ENCODE results near the gene DNAH14.
A peak's percentile ranks its signal among the peaks of the same experiment; 100 is the strongest.

The DNAH14 gene

DNA sequence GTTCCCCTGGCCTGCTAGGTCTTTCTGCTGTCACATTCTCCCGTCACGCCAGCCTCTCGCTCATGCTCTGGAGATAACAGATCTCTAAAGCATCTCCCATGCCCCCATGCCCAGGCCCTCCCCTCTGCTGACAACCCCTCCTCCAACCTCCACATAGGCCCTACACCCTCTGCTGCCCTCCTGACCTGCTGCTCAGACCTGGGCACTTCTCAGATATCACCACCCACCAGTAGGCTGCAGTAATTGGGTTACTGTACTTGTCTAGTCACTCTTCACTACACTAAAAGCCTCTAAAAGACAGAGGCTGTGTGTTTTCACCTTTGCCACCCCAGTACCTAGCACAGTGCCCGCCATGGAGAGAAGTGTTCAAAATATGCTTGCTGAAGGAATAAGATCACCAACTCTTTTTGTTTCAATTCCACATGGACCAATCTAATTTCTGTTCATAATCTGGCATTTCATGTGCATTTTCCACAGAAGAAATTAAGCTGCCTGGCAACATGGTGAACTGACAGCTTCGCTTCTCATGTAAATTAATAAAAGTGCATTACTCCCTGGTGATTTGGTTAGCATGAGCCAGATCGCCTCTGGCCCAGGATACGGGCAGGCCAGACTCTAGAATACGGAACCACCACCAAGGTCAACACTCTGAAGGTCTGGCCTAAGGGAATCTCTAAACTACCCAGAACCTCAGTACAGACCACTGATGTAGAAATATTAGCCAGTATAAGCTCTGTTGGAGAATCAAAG, 477.7 kb downstream of the DNAH14 start:
- DNase-seq (ENCODE audit: low read depth), result no peak

DNA sequence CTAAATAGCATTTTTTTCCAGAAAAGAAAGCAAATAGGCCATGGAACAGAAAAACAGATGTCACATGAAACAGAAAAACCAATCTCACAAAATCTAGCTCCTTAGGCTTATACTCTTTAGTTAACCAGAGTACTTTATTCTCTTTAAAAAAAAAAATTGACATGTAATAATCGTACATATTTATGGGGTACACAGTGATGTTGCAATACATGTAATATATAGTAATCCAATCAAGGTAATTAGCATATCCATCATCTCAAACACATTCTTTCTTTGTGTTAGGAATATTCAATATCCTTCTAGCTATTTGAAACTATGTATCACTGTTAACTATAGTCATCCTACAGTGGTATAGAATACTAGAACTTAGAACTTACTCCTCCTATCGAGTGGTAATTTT, 478.3 kb downstream of the DNAH14 start:
- DNase-seq (ENCODE audit: low read depth), result no peak

DNA sequence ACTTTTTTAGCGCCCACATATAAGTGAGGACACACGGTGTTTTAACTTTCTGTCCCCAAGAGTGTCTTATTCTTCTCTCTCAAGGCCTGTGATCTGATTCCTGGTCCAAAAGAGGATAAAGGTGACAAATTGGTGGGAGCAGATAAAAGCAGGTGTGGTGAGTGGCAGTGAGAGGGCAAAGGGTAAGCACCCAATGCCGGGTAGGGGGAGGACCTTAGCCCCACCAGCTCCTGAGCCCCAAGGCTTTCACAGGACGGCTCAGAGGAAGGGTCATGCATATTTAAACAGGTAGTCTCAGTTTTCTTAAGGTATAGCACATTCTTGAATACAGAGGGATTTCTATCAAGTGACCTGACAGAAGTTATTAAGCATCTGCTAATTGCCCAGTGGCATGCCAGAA, 478.8 kb downstream of the DNAH14 start:
- no peak for DNase-seq (ENCODE audit: low read depth)

DNA sequence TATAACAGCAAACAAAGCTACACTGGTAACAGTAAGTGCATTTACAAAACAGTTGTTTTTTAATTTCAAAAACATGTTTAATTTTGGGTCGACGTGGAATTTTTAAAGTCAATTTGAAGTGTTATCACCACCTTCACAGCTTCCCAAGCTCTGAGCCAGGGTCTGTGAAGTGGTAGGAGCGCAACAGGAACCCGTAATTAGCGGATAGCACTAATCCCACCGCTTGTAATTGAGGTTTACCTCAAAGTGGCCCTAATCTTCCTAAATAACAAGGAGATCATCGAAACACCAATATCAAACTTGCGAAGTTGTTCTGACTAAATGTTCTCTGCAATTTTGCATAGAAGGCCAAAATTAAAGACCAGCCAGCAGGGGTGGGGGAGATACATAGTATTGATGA, 479.6 kb downstream of the DNAH14 start:
- no peak for DNase-seq (ENCODE audit: low read depth)

DNA sequence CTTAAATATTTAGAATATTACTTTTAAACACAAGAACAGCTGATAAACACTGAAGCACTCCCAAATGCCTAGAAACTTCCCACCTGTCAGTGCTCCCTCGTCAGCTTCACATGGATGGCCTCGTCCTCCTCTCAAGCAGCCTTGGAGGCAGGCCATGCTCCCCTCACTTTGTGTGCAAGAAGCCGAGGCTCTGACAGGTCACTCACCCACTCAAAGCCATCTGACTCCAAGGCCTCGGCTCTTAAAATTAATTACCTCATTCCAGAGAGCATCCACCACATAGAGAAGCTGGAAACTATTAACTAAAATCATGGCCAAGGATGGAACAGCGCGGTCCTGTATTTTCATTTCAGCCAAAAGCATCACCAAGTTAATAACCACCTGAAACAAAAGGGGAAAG, 480.6 kb downstream of the DNAH14 start:
- no peak for DNase-seq (ENCODE audit: low read depth)

GRCh38 chr1:225412321-225412720, 482.8 kb downstream of the DNAH14 start:
- no peak for DNase-seq (ENCODE audit: low read depth)

DNA sequence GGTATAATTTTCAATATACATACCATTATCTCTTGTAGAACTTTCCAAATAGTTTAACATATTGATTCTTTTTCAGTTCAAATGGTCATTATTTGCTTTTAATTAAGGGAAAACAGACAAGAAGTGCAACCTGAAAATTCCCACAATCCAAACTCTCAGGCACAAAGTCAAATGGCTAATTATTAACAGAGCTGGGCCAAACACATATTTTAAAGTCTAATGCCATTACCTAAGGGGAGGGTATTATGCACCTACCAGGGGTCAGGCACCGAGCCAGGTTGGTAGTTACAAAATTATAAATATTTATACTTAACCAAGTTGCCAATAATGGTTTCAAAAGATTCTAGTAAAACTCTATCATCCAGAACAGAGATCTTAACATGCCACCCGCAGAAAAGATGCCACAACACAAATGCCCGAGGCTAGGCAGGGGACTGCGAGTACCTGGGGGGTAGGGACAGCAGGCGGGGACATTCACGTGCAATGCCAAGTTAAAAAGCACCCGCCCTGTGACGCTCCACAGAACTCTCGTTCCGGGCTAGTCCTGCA, 483.4 kb downstream of the DNAH14 start:
- DNase-seq (ENCODE audit: low read depth), result no peak

- no peak for DNase-seq (ENCODE audit: low read depth)
Observed at GRCh38 chr1:225413708-225414375, 484.4 kb downstream of the DNAH14 start.

- no peak for DNase-seq (ENCODE audit: low read depth)
Observed at GRCh38 chr1:225415307-225415706, 485.8 kb downstream of the DNAH14 start.

- no peak for DNase-seq (ENCODE audit: low read depth)
Observed at GRCh38 chr1:225415967-225416745, 486.7 kb downstream of the DNAH14 start.

DNA sequence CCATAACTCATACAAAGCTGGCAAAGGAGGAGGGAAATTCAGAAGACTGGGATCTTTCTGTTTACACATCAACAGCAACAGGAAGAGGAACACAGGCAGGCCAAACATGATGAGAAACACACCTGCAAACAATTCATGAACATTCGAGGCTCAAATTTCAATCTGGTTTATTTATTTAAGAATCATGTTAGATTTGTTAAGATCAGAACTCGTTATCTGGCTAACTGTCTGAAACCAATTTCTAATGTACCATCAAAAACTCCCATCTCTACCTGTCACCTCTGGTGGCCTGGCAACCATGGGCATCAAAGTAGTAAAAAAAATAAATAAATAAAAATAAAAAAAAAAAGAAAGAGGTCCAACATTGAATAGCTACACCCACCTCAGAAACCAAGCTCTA, 488.6 kb downstream of the DNAH14 start:
- no peak for DNase-seq (ENCODE audit: low read depth)

GRCh38 chr1:225418598-225418997, 489.1 kb downstream of the DNAH14 start:
- DNase-seq (ENCODE audit: low read depth), result no peak

DNA sequence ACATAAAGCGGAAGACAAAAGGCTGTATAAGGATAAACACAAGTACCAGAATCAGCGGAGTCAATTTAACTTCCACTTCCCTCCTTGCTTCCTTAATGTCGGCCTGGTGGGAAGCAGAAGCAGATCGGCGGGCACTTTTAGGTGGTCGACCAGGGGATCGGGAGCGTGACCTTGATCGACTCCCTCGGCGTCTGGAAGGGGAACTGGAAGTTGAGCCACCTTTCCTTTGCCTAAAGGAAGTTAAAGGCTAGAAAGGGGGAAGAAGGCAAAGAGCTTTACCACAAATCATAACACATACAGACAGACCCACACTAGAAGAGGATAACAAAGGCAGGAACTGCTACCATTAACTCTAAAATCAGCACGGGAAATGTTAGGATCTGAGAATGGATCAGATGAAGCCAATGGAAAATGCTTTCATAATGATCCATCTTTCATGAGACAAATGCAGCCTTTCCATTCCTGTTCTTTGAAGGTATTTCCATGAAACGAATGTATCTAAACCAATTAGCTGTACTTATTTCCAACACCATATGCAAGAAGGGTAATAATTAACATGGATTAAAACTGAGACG, 492.6 kb downstream of the DNAH14 start:
- DNase-seq (ENCODE audit: low read depth), result no peak

DNA sequence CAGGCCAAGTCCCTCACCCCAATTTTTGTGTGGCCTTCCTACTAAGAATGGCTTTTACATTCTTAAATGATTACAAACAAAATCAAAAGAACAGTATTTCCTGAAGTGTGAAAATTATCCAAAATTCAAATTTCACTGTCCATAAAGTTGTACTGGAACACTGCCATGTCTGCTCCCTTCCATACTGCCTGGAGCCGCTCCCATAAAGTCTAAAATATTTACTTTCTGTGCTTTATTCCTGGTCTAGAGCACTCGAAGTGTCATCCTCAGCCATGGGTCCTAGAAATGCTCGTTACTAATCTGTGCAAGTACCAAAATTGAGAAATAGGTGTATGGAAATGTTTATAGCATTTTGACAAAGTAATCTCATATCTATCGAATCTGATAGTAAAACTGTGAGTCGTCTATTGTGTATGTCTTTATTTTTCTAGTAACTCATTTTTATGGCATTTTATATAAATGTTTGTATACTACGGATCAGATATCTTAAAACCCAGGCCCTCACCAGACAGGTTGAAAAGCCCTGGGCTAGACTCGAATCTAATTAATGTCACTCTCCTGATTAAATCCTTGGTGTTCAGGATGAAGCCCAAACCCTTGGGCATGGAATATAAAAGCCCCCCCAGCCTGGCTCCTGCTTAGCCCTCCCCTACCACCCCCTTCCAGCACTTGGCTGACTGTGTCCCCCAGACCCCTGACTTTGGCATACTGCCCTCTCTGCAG, 493.5 kb downstream of the DNAH14 start:
- DNase-seq (ENCODE audit: low read depth), result no peak

- DNase-seq (ENCODE audit: low read depth), result no peak
Observed at GRCh38 chr1:225423518-225423855, 494.0 kb downstream of the DNAH14 start.

DNA sequence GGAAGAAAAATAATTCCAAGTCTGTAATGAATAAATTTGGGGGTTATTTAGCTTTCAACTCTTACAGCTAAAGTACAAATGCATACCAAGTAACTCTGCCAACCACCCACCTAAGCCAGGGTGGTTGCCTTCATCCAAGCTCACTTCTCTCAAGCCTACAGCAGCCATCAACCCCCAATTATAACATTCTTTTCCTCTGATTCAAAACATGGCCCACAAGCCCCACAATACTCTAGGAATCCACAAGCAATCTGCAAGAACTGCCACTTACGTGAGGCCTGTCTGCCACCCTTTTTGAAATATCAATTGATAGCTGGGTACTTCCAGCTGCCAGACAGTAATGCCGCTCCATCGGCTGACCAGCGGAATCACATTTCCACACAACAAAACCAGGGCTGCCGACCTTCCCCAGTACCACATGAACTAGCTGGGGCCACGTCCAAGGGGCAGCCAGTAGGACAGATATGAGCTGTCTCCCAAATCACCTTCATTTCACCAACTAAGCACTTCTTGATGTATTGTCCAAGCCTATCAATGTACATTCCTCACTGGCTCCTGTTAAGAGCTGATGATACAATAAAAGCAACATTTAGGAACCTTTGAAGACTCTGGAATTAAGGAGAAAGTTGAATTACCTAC, 495.2 kb downstream of the DNAH14 start:
- DNase-seq (ENCODE audit: low read depth), result peak; percentile 59

- peak; percentile 23 for DNase-seq (ENCODE audit: low read depth)
Observed at GRCh38 chr1:225425201-225425786, 495.8 kb downstream of the DNAH14 start.

- DNase-seq (ENCODE audit: low read depth), result peak; percentile 31
Observed at GRCh38 chr1:225426395-225427234, 497.1 kb downstream of the DNAH14 start.

DNA sequence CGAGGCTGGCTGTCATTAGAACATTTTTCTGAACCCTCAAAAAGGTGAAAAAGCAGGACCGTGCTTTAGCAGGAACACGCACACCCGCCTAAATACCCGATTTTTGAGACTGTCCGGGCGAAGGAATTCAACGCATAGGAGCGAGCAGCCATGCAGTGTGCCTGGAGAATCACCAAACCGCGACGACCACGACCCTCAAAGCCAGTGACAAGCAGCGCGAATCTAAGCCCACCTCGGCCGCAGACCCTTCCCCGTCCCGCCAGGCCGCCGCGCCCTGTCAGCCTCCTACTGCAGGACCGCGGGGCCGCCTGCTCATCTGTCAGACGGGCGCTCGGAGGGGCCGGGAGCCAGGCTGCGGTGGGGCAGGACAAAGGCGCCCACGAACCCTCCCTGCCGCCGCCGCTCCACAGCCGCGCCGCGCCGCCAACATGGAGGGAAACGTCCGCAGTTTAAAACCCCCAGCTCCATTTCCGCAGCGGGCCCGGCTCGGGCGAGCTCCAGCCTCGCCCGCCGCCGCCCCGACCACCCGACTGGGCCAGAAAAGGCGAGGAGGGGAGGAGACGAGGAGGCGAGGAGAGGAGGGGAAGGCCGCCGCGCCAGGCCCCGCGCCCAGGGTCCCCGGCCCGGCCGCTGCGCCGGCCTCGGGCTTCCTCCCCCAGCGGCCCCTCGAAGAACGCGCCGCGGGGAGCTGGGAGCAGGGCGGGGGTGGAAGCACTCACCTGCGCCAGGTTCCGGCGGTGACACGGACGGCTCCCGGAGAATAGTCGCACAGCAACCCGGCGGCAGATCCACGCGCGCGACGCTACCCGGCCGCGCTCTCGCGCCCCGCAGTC, 498.0 kb downstream of the DNAH14 start, which contains the start of gene LBR:
LBR (minus strand) TSS at position 804 of the 833 bp plus-strand sequence. CDS start 3,963 bp downstream, outside the sequence.
- peak; percentile 24 for DNase-seq (ENCODE audit: low read depth)
